Stomach (tissue), 9 donors: ENCODE data around the gene IQGAP2. TPM values are rescaled to one million over a fixed set of nuclear protein-coding genes. Genes with fewer than 3 reads are reported as not detected.
"Not testable (repeated sequence)": the region's sequence is repeated elsewhere in the genome, so short reads cannot be mapped to it uniquely, and the experiment has no call there.

Experiments
- DNase-seq, 2 donors: peaks; one replicate each; pipeline versions ENCODE4 v3.0.0 to v3.0.0-alpha.2; 2013 to 2019
- H3K27ac ChIP-seq, 5 donors: fragments of 200-600 bp in 4 of 5; sonication (generic) in 4 of 5; one replicate each; pipeline ENCODE4 v1.5.1; 2013 to 2019; ENCODE audit warnings: mild to moderate bottlenecking in 1 of 5, moderate library complexity in 1 of 5
- H3K27me3 ChIP-seq, 3 donors: fragments of 200-600 bp; sonication (generic); one replicate each; pipeline ENCODE4 v1.5.1; 2017 to 2019; ENCODE audit warnings: mixed run types in 1 of 3
- H3K36me3 ChIP-seq, 4 donors: fragments of 200-600 bp; sonication (generic); 1 replicate in 3 of 4; 2 replicates in 1 of 4; pipeline ENCODE4 v1.5.1; 2016 to 2019
- H3K4me1 ChIP-seq, 4 donors: fragments of 200-600 bp; sonication (generic); one replicate each; pipeline ENCODE4 v1.5.1; 2016 to 2019
- H3K4me3 ChIP-seq, 4 donors: fragments of 200-600 bp; sonication (generic) in 3 of 4; one replicate each; pipeline ENCODE4 v1.5.1; 2016 to 2019; ENCODE audit warnings: mild to moderate bottlenecking in 1 of 4
- H3K9me3 ChIP-seq, 4 donors: fragments of 200-600 bp; sonication (generic); one replicate each; pipeline ENCODE4 v1.5.1; 2016 to 2019
- CTCF ChIP-seq, 7 experiments: fragments of 450-650 bp in 4 of 7; fragments of 200-600 bp in 3 of 7; sonication (generic) in 3 of 7; IDR thresholded peaks; one replicate each; pipeline ENCODE4 v1.5.1; 2016 to 2019; ENCODE audit warnings: antibody characterized with exemption in 7 of 7, control low read depth in 2 of 7, mild to moderate bottlenecking in 1 of 7
- EP300 ChIP-seq: sonication (generic); formaldehyde crosslinking; IDR thresholded peaks from one replicate; pipeline ENCODE4 v1.6.1; 2017; ENCODE audit warnings: antibody characterized with exemption
- POLR2A ChIP-seq, 4 donors: fragments of 450-650 bp; IDR thresholded peaks; one replicate each; pipeline ENCODE4 v1.6.1; 2016; ENCODE audit warnings: antibody characterized with exemption in 4 of 4, control low read depth in 2 of 4, mild to moderate bottlenecking in 1 of 4, moderate library complexity in 1 of 4
- POLR2AphosphoS5 ChIP-seq, 3 donors: sonication (generic); formaldehyde crosslinking; IDR thresholded peaks; one replicate each; pipeline ENCODE4 v1.6.1; 2016; ENCODE audit warnings: antibody characterized with exemption in 3 of 3
- WGBS, 5 donors: extraction: QIAGEN DNeasy Blood & Tissue Kit in 3 of 5; methylation state at CpG; one replicate each; pipeline versions ENCODE4 v1.1.5 to v1.1.7; 2013 to 2018; 5-methylcytosine and 5-hydroxymethylcytosine counted together
- intact Hi-C: fragments of 100-400 bp; cut with DNase I; formaldehyde crosslinking; loops from one replicate; pipeline ENCODE4 v1.15.1; 2023; ENCODE audit warnings: low total_unique reads
- polyA plus RNA-seq, 3 donors: library from polyadenylated mRNA; stranded (reverse); fragments of 200-250 nt; gene quantifications; one replicate each; pipeline ENCODE4 v1.2.3, GENCODE V29; 2013
- total RNA-seq, 5 donors: library from RNA; depleted of rRNA; stranded (reverse); fragments of >200 nt; gene quantifications; one replicate each; pipeline versions ENCODE4 v1.1.0 to v1.2.3, GENCODE V29; 2014 to 2016
- donor health status: healthy with polysubstance abuse.
- donor health status: Bipolar disorder and iron deficiency.
- donor health status: healthy.

IQGAP2 gene
- total and polyA plus RNA-seq, 8 donors, result 11.5 to 122 (median 42.1) TPM

GRCh38 chr5:76425928-76426804, 23.1 kb downstream of the IQGAP2 start:
- H3K27me3 ChIP-seq, result no peaks in the 10 kb centered on the region
- no peaks in the 10 kb centered on the region for H3K9me3 ChIP-seq
- H3K27ac ChIP-seq, result no peak overlapping the region
- 45 to 64% (median 48%) methylated on average over 12 of the region's 12 CpGs for WGBS, 5 donors
- no peak overlapping the region for H3K4me3 ChIP-seq
- no peak for TF ChIP-seq POLR2A (IDR thresholded peaks at IDR 0.05)
- no peak for TF ChIP-seq CTCF (IDR thresholded peaks at IDR 0.05)
- TF ChIP-seq EP300, result no peak
- TF ChIP-seq POLR2AphosphoS5 (IDR thresholded peaks at IDR 0.05), result no peak
- peak in 1 of 2 donors; percentile 31 for DNase-seq
- peaks cover 24 to 55% (median 35%) of the 10 kb centered on the region in 4 donors for H3K4me1 ChIP-seq
- no peaks in the 10 kb centered on the region for H3K36me3 ChIP-seq
- intact Hi-C loops, result no loop called here

GRCh38 chr5:76427206-76428140, 24.4 kb downstream of the IQGAP2 start:
- no peaks in the 10 kb centered on the region for H3K9me3 ChIP-seq
- peaks cover 12 to 42% (median 28%) of the 10 kb centered on the region in 4 donors for H3K4me1 ChIP-seq
- no peak for DNase-seq
- intact Hi-C loops, result no loop called here
- H3K27ac ChIP-seq, result no peak overlapping the region
- H3K4me3 ChIP-seq, result no peak overlapping the region
- WGBS, 5 donors, result 55 to 76% (median 64%) methylated on average over 13 to 14 of the region's 14 CpGs
- no peaks in the 10 kb centered on the region for H3K36me3 ChIP-seq
- H3K27me3 ChIP-seq, result no peaks in the 10 kb centered on the region
- TF ChIP-seq POLR2AphosphoS5 (IDR thresholded peaks at IDR 0.05) (no peak), EP300 (no peak), POLR2A (IDR thresholded peaks at IDR 0.05) (no peak), CTCF (IDR thresholded peaks at IDR 0.05) (no peak)

- H3K27me3 ChIP-seq, intact Hi-C loops, H3K27ac ChIP-seq, DNase-seq, H3K9me3 ChIP-seq, H3K4me3 ChIP-seq, H3K36me3 ChIP-seq: not testable (repeated sequence)
- H3K4me1 ChIP-seq, result peaks cover 12 to 41% (median 28%) of the 10 kb centered on the region in 4 donors
- 86 to 96% (median 90%) methylated on average over 6 of the region's 6 CpGs for WGBS, 5 donors
Observed at GRCh38 chr5:76428550-76428949, 25.5 kb downstream of the IQGAP2 start.

GRCh38 chr5:76433261-76433660, 30.2 kb downstream of the IQGAP2 start:
- Histone ChIP-seq H3K36me3 (no peaks in the 10 kb centered on the region), H3K9me3 (no peaks in the 10 kb centered on the region), H3K4me1 (peaks cover 0 to 5% (median 0%) of the 10 kb centered on the region in 4 donors), H3K4me3 (no peak overlapping the region), H3K27ac (no peak overlapping the region), H3K27me3 (no peaks in the 10 kb centered on the region)
- 36 to 59% (median 46%) methylated on average over 1 of the region's 1 CpG for WGBS, 5 donors
- no peak for TF ChIP-seq CTCF (IDR thresholded peaks at IDR 0.05)
- TF ChIP-seq POLR2AphosphoS5 (IDR thresholded peaks at IDR 0.05), result no peak
- no peak for TF ChIP-seq EP300
- no peak for TF ChIP-seq POLR2A (IDR thresholded peaks at IDR 0.05)
- no peak for DNase-seq
- intact Hi-C loops, result no loop called here

- H3K4me3 ChIP-seq, H3K4me1 ChIP-seq, H3K27me3 ChIP-seq, intact Hi-C loops, H3K9me3 ChIP-seq, H3K36me3 ChIP-seq, DNase-seq, H3K27ac ChIP-seq: not testable (repeated sequence)
- WGBS, 5 donors, result 84 to 96% (median 89%) methylated on average over 3 of the region's 3 CpGs
Observed at GRCh38 chr5:76437507-76437906, 34.4 kb downstream of the IQGAP2 start.
